Fibroblast of skin of left quadriceps (primary cell): Measurements from ENCODE around the gene HMGA1.

Experiments
- DNase-seq, 2 experiments: peaks; one replicate each; pipeline ENCODE4 v3.0.0-alpha.2; 2013; ENCODE audit warnings: low read depth in 2 of 2

Gene HMGA1, protein sequence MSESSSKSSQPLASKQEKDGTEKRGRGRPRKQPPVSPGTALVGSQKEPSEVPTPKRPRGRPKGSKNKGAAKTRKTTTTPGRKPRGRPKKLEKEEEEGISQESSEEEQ

DNA sequence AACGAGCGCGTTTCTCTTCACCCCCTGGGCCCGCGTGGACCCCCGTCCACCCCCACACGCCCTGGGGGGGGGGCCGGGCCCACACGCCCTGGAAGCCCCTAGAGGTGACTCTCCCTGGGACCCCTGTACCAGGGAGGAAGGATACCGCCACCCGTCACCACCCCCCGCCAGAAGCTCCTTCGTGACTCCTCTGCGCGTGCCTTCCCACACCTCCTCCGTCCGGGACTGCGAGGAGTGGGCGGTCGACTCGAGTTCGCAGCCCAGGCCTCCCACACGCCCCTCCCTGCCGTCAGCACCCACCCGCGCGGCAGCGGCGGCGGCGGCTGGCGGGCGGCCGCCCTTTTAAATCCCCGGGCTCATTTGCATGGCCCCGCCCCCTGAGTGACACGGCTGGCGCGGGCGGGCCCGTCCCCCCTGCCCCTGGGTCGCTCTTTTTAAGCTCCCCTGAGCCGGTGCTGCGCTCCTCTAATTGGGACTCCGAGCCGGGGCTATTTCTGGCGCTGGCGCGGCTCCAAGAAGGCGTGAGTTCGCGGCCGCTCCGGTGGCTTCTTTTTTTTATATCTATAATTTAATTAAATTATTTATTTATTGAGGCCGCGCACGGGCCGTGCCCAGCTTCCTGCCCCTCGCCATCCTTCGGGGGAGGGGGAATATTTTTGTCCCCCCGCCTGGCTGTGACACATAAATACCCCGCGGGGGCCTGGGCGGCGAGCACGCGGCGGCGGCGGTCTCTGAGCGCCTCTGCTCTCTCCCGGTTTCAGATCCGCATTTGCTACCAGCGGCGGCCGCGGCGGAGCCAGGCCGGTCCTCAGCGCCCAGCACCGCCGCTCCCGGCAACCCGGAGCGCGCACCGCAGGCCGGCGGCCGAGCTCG is at the start of gene HMGA1:
TSS of gene HMGA1 (plus strand) at position 431 of the 873 bp plus-strand sequence. CDS start 3,908 bp downstream, outside the sequence.
- DNase-seq = peak; percentile 61 to 67

DNA sequence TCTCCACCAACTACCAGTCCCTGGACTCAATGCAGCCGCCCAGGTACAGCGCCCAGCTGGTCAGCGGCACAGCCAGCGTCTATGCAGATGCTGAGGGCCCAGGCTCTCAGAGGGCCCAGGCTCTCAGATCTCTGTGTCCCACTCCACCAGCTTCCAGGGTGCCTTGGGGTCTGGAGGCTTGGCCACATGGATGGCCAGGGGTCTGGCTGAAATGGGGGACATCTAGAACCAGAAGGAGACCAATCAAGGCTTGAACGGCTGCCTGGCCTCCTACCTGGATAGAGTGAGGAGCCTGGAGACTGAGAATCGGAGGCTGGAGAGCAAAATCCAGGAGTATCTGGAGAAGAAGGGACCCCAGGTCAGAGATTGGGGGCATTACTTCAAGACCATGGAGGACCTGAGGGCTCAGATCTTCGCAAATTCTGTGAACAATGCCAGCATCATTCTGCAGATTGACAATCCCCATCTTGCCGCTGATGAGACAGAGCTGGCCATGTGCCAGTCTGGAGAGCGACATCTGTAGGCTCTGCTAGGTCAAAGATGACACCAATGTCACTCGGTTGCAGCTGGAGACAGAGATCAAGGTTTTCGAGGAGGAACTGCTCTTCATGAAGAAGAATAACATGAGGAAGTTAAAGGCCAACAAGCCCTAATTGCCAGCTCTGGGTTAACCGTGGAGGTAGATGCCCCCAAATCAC is 46.7 kb upstream of the HMGA1 start:
- no peak for DNase-seq

DNA sequence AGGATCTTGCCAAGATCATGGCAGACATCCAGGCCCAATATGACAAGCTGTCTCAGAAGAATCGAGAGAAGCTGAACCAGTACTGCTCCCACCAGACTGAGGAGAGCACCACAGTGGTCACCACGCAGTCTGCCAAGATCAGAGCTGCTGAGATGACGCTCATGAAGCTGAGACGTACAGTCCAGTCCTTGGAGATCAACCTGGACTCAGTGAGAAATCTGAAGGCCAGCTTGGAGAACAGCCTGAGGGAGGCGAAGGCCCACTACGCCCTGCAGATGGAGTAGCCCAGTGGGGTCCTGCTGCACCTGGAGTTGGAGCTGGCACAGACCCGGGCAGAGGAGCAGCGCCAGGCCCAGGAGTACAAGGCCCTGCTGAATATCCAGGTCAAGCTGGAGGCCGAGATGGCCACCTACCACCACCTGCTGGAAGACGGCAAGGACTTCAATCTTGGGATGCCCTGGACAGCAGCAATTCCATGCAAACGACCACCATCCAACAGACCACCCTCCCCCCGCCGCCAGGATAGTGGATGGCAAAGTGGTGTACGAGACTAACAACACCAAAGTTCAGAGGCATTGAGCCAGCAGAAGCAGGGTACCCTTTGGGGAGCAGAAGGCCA is 46.1 kb upstream of the HMGA1 start:
- DNase-seq = no peak

DNA sequence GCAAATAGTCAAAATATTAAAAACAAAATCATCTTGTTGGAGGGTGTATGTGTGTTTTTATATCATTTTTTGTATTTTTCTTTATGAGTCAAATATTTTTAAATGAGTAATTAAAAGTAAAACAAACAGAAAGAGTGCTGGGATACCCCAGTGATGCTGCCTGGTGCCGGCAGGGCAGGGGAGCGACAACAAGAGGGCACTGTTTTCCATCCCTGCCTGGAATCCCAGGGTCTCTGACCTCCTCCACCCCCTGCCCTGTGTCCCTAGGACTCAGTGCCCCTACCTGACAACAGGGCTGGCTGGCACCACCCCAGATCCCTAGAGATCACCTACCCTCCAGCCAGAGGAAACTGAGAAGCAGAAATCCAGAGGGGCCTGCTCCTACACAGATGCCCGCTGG is 41.9 kb upstream of the HMGA1 start:
- no peak for DNase-seq

DNA sequence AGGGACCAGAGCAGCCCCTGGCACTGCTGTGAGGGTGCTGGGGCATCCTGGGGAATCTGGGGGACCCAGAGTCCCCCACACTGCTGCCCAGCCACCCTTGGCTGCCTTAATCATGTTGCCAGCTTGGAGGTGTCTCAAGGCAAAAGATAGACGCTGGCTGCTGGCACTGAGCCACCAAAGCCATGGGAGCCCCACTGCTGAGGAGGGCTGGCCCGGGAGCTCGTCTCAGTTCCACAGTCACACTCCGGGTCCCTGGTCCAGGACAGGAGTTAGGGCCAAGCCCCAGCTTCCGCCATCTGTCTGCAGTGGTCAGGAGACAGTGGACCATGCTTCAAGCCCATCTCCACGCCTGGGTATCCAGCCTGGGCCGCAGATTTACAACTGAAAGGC is 41.0 kb upstream of the HMGA1 start:
- DNase-seq = no peak

DNA sequence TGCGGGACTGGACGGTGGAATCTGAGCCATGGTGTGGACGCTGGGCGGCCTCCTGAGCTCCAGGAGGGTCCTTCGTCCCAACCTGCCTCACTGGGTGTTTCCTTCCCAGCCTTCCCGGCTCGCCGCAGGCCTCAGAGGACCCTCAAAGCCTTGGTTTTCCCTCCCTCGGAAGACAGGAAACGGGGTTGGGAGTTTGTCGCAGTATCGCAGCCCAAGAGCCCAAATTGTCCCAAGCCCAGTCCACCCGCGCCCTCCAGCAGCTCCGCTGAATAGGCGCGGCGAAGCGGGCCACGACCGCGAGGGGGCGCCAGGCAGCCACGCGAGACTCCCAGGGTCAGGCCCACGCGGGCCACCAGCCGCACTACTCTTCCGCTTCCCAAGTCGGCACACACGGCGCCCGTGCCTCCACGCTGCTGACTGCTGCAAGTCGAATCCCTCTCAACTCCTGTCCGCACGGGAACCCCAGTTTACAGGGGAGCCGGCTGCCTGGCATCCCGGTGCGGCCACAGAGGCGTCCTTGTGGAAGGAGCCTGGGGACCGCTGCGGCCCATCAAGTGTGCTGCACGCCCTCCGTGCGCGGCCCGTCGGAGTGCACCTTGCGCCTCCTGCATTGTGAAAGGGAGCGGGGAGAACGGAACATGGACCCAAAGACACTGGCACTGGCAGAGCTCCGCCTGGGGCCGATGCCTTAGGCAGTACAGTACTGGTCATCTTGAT is 40.4 kb upstream of the HMGA1 start:
- DNase-seq = peak; percentile 29 to 40

DNA sequence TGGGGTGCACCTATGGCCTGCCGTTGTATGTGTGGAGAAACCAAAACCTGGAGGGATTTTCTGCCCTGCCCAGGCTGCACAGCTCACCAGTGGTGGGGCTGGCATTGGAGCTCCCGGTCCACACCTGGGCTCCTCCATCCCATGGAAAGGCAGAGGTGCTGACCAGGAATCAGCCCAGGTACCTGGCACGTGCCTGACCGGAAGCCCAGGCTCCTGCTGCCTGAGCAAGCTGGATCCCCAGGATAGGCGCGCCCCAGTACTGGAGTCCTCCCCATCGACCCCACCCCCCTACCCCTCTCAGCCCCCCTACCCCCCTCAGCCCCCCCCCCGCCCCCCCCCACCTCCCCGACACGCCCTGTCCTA is 39.9 kb upstream of the HMGA1 start:
- no peak for DNase-seq

DNA sequence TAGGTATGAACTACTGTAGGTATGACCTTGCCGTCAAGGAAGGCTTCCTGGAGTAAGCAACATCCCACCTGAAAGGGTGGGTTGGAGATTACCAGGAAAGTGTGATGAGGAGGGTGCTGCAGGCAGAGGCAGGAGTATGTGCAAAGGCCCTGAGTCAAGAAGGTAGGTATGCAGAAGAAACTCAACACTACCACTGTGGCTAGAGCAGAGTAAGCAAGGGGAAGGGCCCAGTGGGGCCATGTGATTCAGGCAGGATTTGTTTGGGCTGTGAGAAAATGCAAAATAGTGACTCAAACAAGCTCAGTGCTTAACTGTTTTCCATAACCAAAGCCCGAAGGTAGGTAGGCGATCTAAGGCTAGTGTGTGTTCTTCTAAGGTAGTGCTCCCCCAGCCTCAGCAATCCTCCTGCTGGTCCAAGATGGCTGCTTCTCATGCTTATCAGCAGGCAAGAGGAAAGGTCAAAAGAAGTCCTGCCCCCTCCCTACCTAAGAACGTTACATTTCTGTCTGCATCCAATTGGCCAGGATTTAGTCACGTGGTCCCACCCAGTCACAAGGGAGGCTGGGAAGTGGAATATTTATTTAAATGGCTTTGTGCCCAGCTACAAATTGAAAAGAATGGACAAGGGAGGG is 36.2 kb upstream of the HMGA1 start:
- no peak for DNase-seq

DNA sequence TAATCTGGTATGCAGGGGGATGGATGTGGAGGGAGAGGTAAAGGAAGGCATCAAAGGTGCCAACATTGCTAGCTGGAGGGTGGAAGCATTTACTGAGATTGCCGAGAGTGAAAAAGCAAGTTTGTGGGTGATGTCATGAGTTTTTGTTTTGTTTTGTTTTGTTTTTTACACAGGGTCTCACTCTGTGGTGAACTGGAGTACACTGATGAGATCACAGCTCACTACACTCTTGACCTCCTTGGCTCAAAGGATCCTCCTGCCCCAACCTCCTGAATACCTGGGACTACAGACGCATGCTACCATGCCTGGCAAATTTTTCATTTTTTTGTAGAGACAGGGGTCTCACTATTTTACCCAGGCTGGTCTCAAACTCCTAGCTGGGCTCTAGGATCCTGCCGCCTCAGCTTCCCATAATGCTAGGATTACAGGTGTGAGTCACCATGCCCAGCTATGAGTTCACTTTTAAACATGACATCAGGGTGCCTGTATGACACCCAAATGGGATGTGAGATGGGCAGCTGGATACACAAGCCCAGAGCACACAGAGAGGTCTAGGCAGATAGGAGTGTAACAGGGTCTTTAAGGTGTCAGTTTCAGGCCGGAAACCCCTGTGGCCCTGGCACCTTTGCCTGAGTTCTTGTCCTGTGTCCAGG is 35.1 kb upstream of the HMGA1 start:
- DNase-seq = no peak

DNA sequence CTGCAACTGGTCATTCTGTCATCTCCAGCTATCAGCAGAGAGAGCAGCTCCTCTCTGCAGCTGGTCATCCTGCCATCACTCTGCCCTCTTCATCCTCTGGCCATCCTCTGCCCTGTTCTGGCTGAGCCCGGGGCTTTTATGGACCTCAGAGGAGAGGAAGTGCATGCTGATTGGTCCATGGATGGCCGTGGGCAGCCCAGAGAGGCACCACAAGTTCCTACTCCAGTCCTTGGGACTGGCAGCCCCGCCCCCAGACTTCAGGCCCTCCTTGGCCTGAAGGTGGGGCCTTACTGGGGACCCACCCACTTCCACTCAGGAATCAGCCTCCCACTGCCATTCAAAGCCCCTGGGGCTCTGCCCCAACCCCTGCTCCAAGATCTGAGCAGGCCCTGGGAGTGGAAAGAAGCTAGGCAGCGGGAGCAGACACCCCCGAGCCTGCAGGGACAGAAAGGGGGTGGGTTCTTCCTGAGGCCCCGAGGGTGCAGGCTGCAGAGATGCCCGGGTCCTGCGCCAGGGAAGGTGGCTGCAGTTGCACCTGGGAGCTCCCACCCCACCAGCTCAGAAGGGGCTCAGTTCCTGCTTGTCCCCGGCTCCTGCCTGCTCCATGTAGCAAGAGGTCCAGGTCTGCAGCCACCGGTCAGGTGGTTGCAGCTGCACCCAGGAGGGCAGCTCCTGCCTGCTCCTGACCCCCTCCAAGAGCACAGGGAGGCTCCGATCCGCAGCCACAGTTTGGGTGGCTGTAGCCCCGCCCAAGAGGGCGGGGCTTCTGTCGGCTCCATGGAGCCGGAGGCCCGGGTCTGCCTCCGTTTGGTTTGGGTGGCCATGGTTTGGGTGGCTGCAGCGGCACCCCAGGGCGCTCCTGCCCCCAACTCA is 34.1 kb upstream of the HMGA1 start:
- DNase-seq = no peak

DNA sequence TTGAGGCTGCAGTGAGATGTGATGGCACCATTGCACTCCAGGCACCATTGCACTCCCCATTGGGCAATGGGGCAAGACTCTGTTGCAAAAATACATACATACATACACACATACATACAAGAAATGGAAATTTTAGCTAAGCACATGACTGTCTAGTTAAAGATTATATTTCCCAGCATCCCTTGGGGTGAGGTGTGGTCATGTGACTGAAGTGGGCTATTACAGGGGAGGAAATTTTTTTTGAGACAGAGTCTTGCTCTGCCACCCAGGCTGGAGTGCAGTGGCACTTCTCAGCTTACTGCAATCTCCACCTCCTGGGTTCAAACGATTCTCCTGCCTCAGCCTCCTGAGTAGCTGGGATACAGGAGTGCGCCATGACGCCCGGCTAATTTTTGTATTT is 32.0 kb upstream of the HMGA1 start:
- DNase-seq = no peak

DNA sequence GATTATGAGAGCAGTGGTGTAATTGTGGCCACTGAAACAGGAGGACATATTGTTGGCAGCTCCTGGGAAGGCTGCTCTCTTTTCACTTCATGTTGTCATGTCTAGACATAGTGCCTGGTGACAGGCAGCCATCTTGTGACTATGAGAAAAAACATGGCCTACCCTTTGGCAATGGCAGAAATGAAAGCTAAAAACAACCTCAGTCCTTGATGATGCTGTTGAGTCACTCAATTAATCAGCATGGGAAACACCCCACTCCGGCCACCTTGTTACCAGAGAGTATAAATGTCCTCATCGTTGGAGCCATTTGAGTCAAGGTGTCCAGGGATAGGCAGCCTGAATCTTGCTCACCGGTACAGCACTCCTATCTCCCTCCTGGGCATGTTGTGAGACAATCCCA is 31.2 kb upstream of the HMGA1 start:
- no peak for DNase-seq

DNA sequence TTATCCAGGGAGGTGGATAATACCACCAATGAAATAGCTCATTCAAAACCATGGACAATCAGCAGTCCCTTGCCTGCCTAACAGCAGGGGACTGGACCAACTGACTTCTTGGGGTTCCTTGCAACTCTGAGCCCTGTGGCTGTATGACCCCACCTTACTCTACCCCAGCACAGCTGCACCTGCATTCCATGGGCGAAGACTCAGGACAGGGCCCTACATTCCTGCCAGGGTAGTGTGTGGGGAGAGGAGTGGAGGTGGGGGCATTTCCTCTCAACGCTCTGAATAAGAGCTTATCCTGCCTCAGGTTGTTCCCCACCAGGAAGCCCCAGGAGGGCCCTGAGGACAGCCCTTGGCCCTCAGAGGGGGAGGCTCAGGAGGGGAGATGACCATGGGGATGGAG is 30.8 kb upstream of the HMGA1 start:
- no peak for DNase-seq

DNA sequence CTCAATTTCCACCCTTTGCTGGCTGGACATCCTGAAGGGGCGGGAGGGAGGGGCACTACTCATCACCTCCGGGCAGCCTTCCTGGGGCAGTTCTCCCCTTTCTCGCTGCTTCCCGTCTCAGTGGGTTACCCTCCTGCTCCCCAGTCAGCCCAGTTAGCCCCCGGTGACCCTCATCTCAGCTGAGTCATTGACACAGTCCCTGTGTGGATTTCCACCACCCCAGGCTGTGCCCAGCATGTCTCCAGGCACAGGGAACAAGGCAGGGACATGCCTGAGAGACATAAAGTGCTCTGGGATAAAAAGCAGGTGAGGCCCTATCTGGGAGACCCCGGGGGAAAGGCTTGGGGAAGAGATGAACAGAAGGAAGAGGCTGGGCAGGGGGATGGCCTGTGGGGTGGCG is 29.9 kb upstream of the HMGA1 start:
- no peak for DNase-seq

DNA sequence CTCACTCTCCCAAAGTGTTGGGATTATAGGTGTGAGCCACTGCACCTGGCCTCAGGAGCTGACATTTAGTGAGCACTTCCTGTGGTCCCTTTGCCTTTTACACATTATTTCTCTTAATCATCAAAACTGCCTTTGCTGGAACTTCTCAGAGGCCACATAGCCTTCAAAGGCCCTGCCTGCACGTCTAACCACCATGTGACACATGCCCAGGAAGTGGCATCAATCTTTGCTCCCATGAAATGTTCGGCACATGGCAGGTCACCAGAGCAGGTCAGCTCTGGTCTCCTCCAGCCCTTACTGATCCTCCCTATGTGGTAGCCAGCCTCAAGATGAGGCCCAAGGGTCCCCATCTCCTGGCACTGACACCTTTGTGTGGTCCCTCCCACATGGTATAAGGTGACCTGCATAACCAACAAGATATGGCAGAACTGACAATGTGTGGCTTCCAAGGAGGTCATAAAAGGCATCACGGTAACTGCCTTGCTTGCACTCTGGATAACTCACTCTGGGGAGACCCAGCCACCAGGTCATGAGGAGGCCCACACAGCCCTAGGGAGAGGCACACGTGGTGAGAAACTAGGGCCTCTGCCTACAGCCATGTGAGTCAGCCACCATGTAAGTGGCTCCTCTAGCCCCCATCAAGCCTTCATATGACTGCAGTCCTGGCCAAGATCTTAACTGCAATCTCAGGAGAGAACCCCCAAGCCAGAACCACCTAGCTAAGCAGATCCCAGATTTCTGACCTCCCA is 28.8 kb upstream of the HMGA1 start:
- no peak for DNase-seq

DNA sequence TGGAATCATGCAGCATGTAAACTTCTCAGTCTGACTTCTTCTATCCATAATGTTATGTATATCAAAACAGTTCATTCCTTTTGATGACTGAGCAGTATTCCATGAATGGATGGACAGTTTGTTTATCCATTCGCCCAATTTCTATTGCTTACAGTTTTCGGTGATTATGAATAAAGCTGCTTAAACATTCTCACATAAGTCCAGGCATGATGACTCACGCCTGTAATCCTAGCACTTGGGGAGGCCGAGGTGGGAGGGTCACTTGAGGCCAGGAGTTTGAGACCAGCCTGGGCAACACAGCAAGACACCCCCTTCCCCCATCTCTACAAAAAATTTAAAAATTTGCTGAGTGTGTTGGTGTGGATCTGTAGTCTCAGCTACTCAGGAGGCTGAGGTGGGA is 22.9 kb upstream of the HMGA1 start:
- DNase-seq = no peak

DNA sequence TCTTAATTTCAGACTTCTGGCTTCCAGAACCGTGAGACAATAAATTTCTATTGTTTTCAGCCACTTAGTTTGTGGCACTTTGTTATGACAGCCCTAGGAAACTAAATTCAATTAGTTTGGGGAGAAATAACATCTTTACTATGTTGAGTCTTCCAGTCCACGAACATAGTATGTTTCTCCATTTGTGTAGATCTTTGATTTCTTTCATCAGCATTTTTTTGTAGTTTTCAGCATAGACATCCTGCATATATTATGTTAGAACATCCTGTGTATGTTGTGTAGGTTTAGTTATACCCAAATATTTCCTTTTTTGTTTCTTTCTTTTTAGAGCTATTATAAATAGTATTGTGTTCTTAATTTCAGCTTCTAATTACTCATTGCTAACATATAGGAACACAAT is 18.0 kb upstream of the HMGA1 start:
- no peak for DNase-seq

DNA sequence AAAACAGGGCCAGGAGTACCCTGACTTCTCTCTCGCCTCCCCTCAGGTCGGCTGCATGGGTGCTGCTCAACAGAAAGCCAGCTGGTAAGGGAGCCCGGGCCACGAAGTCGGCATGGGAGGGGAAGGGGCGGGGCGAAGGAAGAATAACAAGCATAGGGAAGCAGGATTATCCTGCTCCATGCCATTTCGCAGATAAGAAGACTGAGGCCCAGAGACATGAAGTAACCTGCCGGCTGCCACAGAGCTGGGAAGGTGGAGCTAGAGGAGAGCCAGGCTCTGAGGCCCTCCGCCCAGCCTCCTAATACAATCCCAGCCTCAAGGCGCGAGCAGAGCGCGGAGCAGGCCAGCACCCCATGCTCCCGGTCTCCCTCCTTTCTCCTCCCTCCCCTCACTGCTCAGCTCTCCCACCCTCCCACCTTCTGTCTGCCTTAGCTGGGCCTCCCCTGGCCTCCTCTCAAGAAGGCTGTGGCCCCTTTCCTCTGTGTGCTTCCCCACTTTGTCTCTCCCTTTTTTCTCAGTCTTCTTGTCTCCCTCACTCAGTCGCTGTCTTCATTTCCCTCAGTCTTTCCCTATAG is 13.2 kb upstream of the HMGA1 start:
- DNase-seq = no peak
